ENCODE data around the gene DNAJC30. TPM values are rescaled to one million over a fixed set of nuclear protein-coding genes. Genes with fewer than 3 reads are reported as not detected.
A peak's percentile ranks its signal among the peaks of the same experiment; 100 is the strongest.

The DNAJC30 gene
- total and polyA plus RNA-seq, 2 of the 8 experiments (the other 6 are each of a cell fraction or from before 2014, with no cell fraction given), result 6.1 to 6.3 TPM

DNA sequence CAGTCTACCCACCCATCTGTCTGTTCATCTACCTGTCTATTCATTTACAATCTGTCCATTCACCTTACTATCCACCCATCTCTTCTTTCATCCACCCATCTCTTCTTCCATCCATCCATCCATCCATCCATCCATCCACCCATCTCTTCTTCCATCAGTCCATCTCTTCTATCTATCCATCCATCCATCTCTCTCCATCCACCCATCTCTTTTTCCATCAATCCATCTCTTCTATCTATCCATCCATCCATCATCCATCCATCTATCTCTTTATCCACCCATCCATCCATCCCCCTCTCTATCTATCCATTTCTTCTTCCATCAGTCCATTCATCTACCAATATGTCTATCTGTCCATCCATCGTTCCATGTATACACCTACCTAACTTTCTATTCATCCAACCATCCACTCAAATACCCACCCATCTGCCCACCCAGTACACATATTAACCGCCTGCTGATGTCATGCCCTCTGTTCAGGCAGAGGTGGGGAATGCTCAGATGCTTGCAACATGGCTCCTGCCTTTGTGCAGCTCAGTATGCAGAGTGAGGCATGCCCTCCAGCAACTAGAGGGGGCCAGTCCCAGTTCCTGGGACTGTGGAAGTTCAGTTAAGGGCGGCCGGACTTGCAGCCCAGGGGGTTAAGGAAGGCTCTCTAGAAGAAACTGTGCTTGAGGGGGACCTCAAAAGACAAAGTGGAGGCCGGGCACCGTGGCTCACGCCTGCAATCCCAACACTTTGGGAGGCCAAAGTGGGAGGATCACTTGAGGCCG, 47.6 kb downstream of the DNAJC30 start:
- Histone ChIP-seq H3K79me2 (ENCODE audit: control insufficient read depth in 1 of 2, insufficient read depth in 2 of 2, low read length in 2 of 2) (no peaks in the 10 kb centered on the region), H2AFZ (ENCODE audit: low read length) (no peak overlapping the region), H2BK5ac (ENCODE audit: low read depth, low read length) (no peak overlapping the region), H2AK5ac (ENCODE audit: low read depth, low read length) (no peak overlapping the region), H3K23ac (ENCODE audit: insufficient read length) (no peak overlapping the region), H2BK15ac (ENCODE audit: low read length) (no peak overlapping the region), H3K27me3 (replicated peaks in 1 of 4; ENCODE audit: control insufficient read depth in 3 of 4, extremely low read depth in 1 of 4, insufficient read depth in 3 of 4, low read length in 3 of 4) (no peaks in the 10 kb centered on the region), H3K4me1 (replicated peaks in 1 of 4; ENCODE audit: control insufficient read depth in 3 of 4, insufficient read depth in 4 of 4, low read length in 3 of 4) (peaks cover 0 to 6% (median 0%) of the 10 kb centered on the region in 4 experiments; a peak in 2 of 7 replicates), H4K5ac (ENCODE audit: insufficient read length, low read depth, low read length) (no peak overlapping the region), H3K27ac (ENCODE audit: low read depth, low read length) (no peak overlapping the region), H3K4me2 (ENCODE audit: insufficient read depth in 1 of 2, low read depth in 2 of 2, low read length in 2 of 2) (no peak overlapping the region), H3K9ac (replicated peaks in 1 of 4; ENCODE audit: extremely low read depth in 1 of 4, low read depth in 3 of 4, low read length in 3 of 4) (no peak overlapping the region), H3K4me3 (ENCODE audit: extremely low read depth in 1 of 4, insufficient read depth in 2 of 4, low read depth in 3 of 4, low read length in 4 of 4) (no peak overlapping the region), H4K91ac (replicated peaks; ENCODE audit: insufficient read length, low read length) (peak overlapping the region; percentile 11), H3K14ac (ENCODE audit: insufficient read length) (no peak overlapping the region), H3K4ac (replicated peaks; ENCODE audit: insufficient read length, low read depth, low read length) (no peak overlapping the region), H3K36me3 (ENCODE audit: control insufficient read depth in 2 of 4, insufficient read depth in 4 of 4, low read length in 3 of 4) (no peaks in the 10 kb centered on the region), H3K9me3 (ENCODE audit: insufficient read depth in 2 of 2, low read depth in 1 of 2, low read length in 1 of 2) (no peaks in the 10 kb centered on the region), H3K23me2 (ENCODE audit: low read depth, low read length) (peaks cover 5% of the 10 kb centered on the region; the same call in 1 of the 2 replicates), H3K56ac (replicated peaks; ENCODE audit: insufficient read length, low read depth, low read length) (peak overlapping the region; percentile 80), H2BK120ac (replicated peaks; ENCODE audit: low read depth, low read length) (no peak overlapping the region), H2BK20ac (ENCODE audit: low read length) (no peak overlapping the region), H3K79me1 (ENCODE audit: low read depth, low read length) (no peaks in the 10 kb centered on the region), H3K18ac (ENCODE audit: extremely low read depth, low read length) (no peak overlapping the region), H2BK12ac (ENCODE audit: low read depth, low read length) (no peak overlapping the region), H4K20me1 (replicated peaks in 1 of 2; ENCODE audit: control insufficient read depth in 1 of 2, insufficient read depth in 2 of 2, low read length in 2 of 2) (no peaks in the 10 kb centered on the region), H4K8ac (ENCODE audit: extremely low read depth, insufficient read depth, low read length) (no peak overlapping the region)
- no peak for TF ChIP-seq KDM1A (IDR thresholded peaks at IDR 0.05; ENCODE audit: borderline replicate concordance, low read length)
- no peak for TF ChIP-seq ASH2L (IDR thresholded peaks at IDR 0.05; ENCODE audit: low read length)
- TF ChIP-seq ATF3 (IDR thresholded peaks at IDR 0.05; ENCODE audit: insufficient read depth, low read depth, low read length), result no peak
- no peak for TF ChIP-seq CBX8 (IDR thresholded peaks at IDR 0.05; ENCODE audit: borderline replicate concordance, low read depth, low read length)
- no peak for TF ChIP-seq CEBPB (IDR thresholded peaks at IDR 0.05; ENCODE audit: low read depth, low read length)
- no peak for TF ChIP-seq RAD21 (IDR thresholded peaks at IDR 0.05 in 1 of 2, conservative IDR thresholded peaks at IDR 0.05 in 1 of 2; ENCODE audit: low read depth in 2 of 2, low read length in 2 of 2)
- ChIA-PET POLR2A (ENCODE audit: partially characterized antibody) (interaction anchor here (0.7 to 2.0 kb wide), 3 partner anchors 9 to 23 kb away, joined by 3 to 4 read pairs (median 3); no protein-coding TSS in a partner anchor), CTCF (ENCODE audit: partially characterized antibody) (interaction anchor here (0.6 to 1.5 kb wide), 4 partner anchors 9 to 228 kb away, joined by 3 read pairs; no protein-coding TSS in a partner anchor)
- FAIRE-seq (no peak), DNase-seq (ENCODE audit: low read depth in 1 of 2, low spot score in 2 of 2) (no peak)
- 78 to 100% methylated on average over 1 to 8 of the region's 8 CpGs for WGBS, 2 experiments (ENCODE audit: extremely low coverage in 1 of 2, insufficient coverage in 1 of 2, insufficient read length in 1 of 2, insufficient replicate concordance in 2 of 2, low coverage in 1 of 2, low lambda C conversion rate in 2 of 2, missing lambda C conversion rate in 1 of 2)
